ENCODE data around the gene C4B.

GRCh38 chr6:31968791-31969711 lies 45.5 kb upstream of the C4B start:
- TF ChIP-seq RNF2 (IDR thresholded peaks at IDR 0.05; ENCODE audit: borderline replicate concordance, low read depth) (no peak), SMC3 (IDR thresholded peaks at IDR 0.05) (no peak)
